AG04449 (cell line): Measurements from ENCODE around the gene LVRN.

Experiments used
- CTCF ChIA-PET: fragments of 350-600 bp; formaldehyde crosslinking; extraction: SDS; loops from one replicate; lab custom pipeline; 2021; ENCODE audit warnings: antibody characterized with exemption; lab: Yijun Ruan, JAX
- POLR2A ChIA-PET: fragments of 400-600, 350-600 bp; formaldehyde crosslinking; extraction: SDS; loops from one replicate; lab custom pipeline; 2020; ENCODE audit warnings: antibody characterized with exemption, inconsistent platforms; lab: Yijun Ruan, JAX
- DNase-seq: peaks from one replicate; pipeline ENCODE4 v3.0.0-alpha.2; 2010; ENCODE audit warnings: low read depth, low spot score
- H3K4me3 ChIP-seq: 2 replicates; pipeline ENCODE4 v1.5.1; 2011; ENCODE audit warnings: low read depth, mild to moderate bottlenecking, control low read depth, low read length
- TF ChIP-seq, protein P1 (sequence below): IDR thresholded peaks from one replicate; pipeline ENCODE4 v1.5.1; 2011; ENCODE audit warnings: mild to moderate bottlenecking, moderate library complexity, low read length, control low read depth, inconsistent platforms; ENCODE audit not compliant: insufficient read depth; ENCODE audit errors: missing control alignments

The LVRN gene

DNA sequence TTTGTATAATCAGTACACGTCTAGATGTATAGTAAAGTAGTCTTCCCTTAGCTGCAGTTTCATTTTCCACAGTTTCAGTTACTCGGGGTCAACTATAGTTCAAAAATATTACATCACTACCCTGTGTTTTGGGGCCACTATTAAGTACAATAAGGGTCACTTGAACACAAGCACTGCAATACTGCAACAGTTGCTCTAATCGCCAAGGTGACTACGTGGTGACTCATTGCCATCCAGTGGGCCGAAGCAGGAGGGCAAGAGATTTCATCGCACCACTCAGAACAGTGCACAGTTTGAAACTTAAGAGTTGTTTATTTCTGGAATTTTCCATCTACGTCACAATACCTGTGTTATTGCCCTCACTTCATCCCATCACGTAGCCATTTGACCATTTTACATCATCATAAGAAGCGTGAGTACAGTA is 69.8 kb downstream of the LVRN start, which contains the start of gene ARL14EPL:
Gene ARL14EPL, plus strand, starts transcription at position 379 of the 424 bp plus-strand sequence. CDS start 18,994 bp downstream, outside the sequence.
- TF ChIP-seq, protein P1, sequence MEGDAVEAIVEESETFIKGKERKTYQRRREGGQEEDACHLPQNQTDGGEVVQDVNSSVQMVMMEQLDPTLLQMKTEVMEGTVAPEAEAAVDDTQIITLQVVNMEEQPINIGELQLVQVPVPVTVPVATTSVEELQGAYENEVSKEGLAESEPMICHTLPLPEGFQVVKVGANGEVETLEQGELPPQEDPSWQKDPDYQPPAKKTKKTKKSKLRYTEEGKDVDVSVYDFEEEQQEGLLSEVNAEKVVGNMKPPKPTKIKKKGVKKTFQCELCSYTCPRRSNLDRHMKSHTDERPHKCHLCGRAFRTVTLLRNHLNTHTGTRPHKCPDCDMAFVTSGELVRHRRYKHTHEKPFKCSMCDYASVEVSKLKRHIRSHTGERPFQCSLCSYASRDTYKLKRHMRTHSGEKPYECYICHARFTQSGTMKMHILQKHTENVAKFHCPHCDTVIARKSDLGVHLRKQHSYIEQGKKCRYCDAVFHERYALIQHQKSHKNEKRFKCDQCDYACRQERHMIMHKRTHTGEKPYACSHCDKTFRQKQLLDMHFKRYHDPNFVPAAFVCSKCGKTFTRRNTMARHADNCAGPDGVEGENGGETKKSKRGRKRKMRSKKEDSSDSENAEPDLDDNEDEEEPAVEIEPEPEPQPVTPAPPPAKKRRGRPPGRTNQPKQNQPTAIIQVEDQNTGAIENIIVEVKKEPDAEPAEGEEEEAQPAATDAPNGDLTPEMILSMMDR = peak; percentile 10
- DNase-seq = peak; percentile 1
- ChIA-PET CTCF (interaction anchor here (0.6 to 1.5 kb wide), 4 partner anchors 72 to 198 kb away, joined by 3 to 5 read pairs (median 3); no protein-coding TSS in a partner anchor), POLR2A (no interaction called here)
- H3K4me3 ChIP-seq = no peak within 1 kb of the TSS

DNA sequence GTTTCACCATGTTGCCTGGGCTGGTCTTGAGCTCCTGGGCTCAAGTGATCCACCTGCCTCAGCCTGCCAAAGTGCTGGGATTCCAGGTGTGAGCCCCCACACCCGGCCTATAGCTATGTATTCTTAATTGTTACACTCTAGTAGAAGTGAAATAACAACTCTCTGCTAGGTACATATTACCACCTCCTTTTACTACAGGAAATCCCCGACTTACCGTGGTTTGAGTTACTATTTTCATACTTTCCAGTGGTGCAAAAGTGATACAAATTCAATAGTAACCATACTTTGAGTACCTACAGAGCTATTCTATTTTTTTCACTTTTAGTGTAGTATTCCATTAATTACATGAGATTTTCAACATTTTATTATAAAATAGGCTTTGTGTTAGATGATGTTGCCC is 70.7 kb downstream of the LVRN start:
- CTCF ChIA-PET = interaction anchor here (1.0 to 1.2 kb wide), 2 partner anchors 143 to 145 kb away, joined by 3 to 4 read pairs; no protein-coding TSS in a partner anchor
- H3K4me3 ChIP-seq = no peak overlapping the region
- POLR2A ChIA-PET = no interaction called here
- TF ChIP-seq, protein P1 = no peak
- no peak for DNase-seq

DNA sequence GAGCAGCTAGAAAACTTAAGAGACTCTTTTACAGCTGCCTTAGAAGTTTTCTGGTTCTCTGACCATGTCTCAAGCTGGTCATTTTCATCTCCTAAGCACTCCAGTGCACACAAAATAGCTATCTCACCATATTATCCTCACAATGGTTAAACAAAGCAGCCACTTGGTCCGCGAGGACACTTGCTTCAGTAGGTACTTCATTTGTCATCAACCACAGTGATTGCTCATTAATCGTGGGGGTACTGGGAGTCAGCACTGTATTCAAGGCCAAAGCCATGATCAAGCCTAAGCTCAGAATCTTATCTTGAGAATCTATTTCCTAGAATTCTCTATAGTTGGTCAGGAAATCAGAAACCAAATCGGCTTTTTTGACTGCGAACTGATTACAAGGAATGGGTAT is 72.8 kb downstream of the LVRN start:
- ChIA-PET CTCF (interaction anchor here (1.0 to 1.3 kb wide), 2 partner anchors 75 to 145 kb away, joined by 3 read pairs; no protein-coding TSS in a partner anchor), POLR2A (no interaction called here)
- no peak for DNase-seq
- TF ChIP-seq, protein P1 = no peak
- no peak overlapping the region for H3K4me3 ChIP-seq

DNA sequence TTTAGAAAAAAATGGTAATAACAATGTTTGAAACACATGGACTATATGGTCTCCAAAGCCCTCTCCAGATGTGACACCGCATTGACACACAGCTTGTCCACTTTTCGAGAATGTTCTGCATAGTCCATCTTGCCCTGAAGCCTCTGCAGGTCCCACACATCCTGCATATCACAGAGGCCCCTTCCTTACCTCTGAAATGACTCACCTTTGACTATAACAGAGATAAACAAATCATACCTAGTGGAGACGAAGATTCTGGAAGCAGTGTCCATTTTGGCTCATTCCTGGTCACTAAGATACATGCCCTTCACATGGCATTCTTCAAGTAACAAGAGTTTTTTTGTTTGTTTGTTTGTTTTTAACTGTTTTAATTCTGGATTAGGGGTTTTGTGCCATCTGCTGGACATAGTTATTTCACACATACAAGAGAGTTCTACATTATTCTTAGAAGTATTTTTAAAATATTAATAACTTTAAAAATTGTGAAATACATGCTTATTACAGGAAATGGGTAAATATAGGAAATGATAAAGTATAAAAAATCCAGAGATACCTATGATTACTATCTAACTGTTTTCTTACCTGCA is 75.1 kb downstream of the LVRN start:
- POLR2A ChIA-PET = no interaction called here
- no peak for DNase-seq
- H3K4me3 ChIP-seq = no peak overlapping the region
- CTCF ChIA-PET = interaction anchor here (1.2 kb wide), 1 partner anchor 402 kb away, joined by 3 read pairs; no protein-coding TSS in a partner anchor
- TF ChIP-seq, protein P1 = no peak

DNA sequence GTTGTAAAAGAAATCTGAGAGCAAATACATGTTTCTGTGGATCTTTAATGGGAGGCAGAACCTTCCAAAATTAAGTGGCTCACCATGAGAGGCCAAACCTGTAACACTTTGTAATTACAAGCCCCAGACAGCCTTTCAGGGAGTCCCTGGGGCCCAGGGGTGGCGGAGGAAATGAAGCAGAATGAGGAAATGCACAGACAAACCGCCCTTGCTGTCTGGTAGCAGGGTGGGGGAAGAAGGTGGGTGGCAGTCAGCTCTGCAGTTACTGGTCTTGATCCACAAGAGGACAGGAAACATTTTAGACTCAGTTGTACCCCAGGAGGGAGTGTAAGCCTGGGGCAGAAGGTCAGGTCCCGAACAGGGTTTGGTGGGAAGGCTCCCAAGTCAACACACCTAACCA is 76.5 kb downstream of the LVRN start:
- POLR2A ChIA-PET = no interaction called here
- CTCF ChIA-PET = no interaction called here
- no peak overlapping the region for H3K4me3 ChIP-seq
- TF ChIP-seq, protein P1 = no peak
- DNase-seq = no peak

DNA sequence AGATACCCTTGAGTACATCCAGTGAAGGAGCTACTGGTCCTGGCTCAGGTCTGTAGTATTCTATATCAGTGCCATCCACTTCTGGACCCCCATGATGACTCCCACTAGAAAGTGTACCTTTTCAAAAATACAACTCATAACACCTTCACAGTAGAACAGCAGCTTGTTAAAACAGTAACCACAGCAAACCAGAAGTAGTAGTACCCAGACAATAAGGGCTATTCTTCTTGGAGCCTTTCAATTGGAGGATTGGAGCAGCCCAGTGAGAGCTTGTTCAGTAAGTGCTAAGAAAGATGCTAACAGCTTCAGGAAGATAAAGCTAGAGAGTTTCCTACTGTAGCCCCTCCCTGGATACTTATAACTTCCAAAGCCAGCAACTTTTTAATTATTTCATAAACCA is 80.1 kb downstream of the LVRN start:
- TF ChIP-seq, protein P1 = no peak
- CTCF ChIA-PET = no interaction called here
- POLR2A ChIA-PET = no interaction called here
- no peak overlapping the region for H3K4me3 ChIP-seq
- DNase-seq = no peak
